PC-9 (cell line): Measurements from ENCODE around the gene B3GAT3.

ENCODE experiments used
- CTCF ChIP-seq: fragments of 200-600 bp; sonication (generic); conservative IDR thresholded peaks from 2 replicates; pipeline ENCODE4 v1.6.1; 2017; ENCODE audit warnings: mixed run types, antibody characterized with exemption, mild to moderate bottlenecking, moderate library complexity
- EZH2 ChIP-seq: fragments of 200-600 bp; sonication (generic); IDR thresholded peaks from 2 replicates; pipeline ENCODE4 v1.8.0; 2017; ENCODE audit warnings: antibody characterized with exemption, low read depth

GRCh38 chr11:62572431-62572830, 49.4 kb downstream of the B3GAT3 start:
- TF ChIP-seq CTCF (no peak), EZH2 (no peak)
